Endodermal cell (in vitro differentiated cells): ENCODE results near the gene SLIT3. TPM values are rescaled to one million over a fixed set of nuclear protein-coding genes. Genes with fewer than 3 reads are reported as not detected.

ENCODE experiments used
- DNase-seq: peaks from one replicate; pipeline ENCODE4 v3.0.0-alpha.2; 2017
- H3K27ac ChIP-seq: 2 replicates; pipeline ENCODE4 v1.5.1; 2013; ENCODE audit warnings: mild to moderate bottlenecking, low read depth, low read length, moderate library complexity
- H3K27me3 ChIP-seq: 2 replicates; pipeline ENCODE4 v1.6.1; 2013; ENCODE audit warnings: mild to moderate bottlenecking, low read length, moderate library complexity; ENCODE audit not compliant: insufficient read depth, control insufficient read depth, poor library complexity, severe bottlenecking
- H3K36me3 ChIP-seq: 2 replicates; pipeline ENCODE4 v1.7.0; 2013; ENCODE audit warnings: mild to moderate bottlenecking, low read length, moderate library complexity; ENCODE audit not compliant: control insufficient read depth, insufficient read depth
- H3K4me1 ChIP-seq: one replicate; pipeline ENCODE4 v1.7.0; 2013; ENCODE audit warnings: low read length; ENCODE audit not compliant: control insufficient read depth, insufficient read depth
- H3K4me3 ChIP-seq: 2 replicates; pipeline ENCODE4 v1.5.1; 2013; ENCODE audit warnings: mild to moderate bottlenecking, low read length, moderate library complexity
- H3K9ac ChIP-seq: 2 replicates; pipeline ENCODE4 v1.6.1; 2013; ENCODE audit warnings: mild to moderate bottlenecking, low read length, moderate library complexity; ENCODE audit not compliant: poor library complexity, severe bottlenecking; ENCODE audit errors: extremely low read depth
- H3K9me3 ChIP-seq: 2 replicates; pipeline ENCODE4 v1.6.1; 2013; ENCODE audit warnings: mild to moderate bottlenecking, low read length, moderate library complexity; ENCODE audit not compliant: control insufficient read depth
- H3K27ac Mint-ChIP-seq: 2 replicates; pipeline ENCODE4 v1.8.0; 2020; ENCODE audit warnings: mixed read lengths
- H3K27me3 Mint-ChIP-seq: 2 replicates; pipeline ENCODE4 v1.8.0; 2021; ENCODE audit warnings: mild to moderate bottlenecking, mixed read lengths; ENCODE audit not compliant: insufficient read depth
- H3K36me3 Mint-ChIP-seq: 2 replicates; pipeline ENCODE4 v1.8.0; 2020; ENCODE audit warnings: low read depth, mixed read lengths
- H3K4me1 Mint-ChIP-seq: 2 replicates; pipeline ENCODE4 v1.8.0; 2020; ENCODE audit warnings: mixed read lengths
- H3K4me3 Mint-ChIP-seq: 2 replicates; pipeline ENCODE4 v1.8.0; 2020; ENCODE audit warnings: mild to moderate bottlenecking, moderate library complexity, mixed read lengths
- H3K9me3 Mint-ChIP-seq: 2 replicates; pipeline ENCODE4 v1.8.0; 2020; ENCODE audit warnings: mild to moderate bottlenecking, mixed read lengths
- WGBS, 2 experiments: methylation state at CpG; one replicate each; pipeline versions ENCODE4 v1.1.5 to v1.1.7; 2013; ENCODE audit warnings: missing lambda C conversion rate in 2 of 2, mixed read lengths in 1 of 2; ENCODE audit not compliant: insufficient coverage in 1 of 2, insufficient read length in 1 of 2; 5-methylcytosine and 5-hydroxymethylcytosine counted together
- total RNA-seq, 2 donors: library from RNA; stranded (reverse); fragmentation: NEBNext Ultra II Directional in 1 of 2; extraction: Animal tissue kit (Norgen Biotek cat#: 25700) in 1 of 2; gene quantifications; 2 replicates in 1 of 2; 3 replicates in 1 of 2; pipeline ENCODE4 v1.2.1, GENCODE V29; 2021
- TF ChIP-seq, protein P1 (sequence below): fragments of 200-600 bp; sonication (generic); conservative IDR thresholded peaks from 2 replicates; pipeline ENCODE4 v1.5.0; 2021; ENCODE audit warnings: antibody characterized with exemption, mild to moderate bottlenecking

The SLIT3 gene
- total RNA-seq, 2 donors from 2014 or later, result 2.5 to 3.4 TPM

DNA sequence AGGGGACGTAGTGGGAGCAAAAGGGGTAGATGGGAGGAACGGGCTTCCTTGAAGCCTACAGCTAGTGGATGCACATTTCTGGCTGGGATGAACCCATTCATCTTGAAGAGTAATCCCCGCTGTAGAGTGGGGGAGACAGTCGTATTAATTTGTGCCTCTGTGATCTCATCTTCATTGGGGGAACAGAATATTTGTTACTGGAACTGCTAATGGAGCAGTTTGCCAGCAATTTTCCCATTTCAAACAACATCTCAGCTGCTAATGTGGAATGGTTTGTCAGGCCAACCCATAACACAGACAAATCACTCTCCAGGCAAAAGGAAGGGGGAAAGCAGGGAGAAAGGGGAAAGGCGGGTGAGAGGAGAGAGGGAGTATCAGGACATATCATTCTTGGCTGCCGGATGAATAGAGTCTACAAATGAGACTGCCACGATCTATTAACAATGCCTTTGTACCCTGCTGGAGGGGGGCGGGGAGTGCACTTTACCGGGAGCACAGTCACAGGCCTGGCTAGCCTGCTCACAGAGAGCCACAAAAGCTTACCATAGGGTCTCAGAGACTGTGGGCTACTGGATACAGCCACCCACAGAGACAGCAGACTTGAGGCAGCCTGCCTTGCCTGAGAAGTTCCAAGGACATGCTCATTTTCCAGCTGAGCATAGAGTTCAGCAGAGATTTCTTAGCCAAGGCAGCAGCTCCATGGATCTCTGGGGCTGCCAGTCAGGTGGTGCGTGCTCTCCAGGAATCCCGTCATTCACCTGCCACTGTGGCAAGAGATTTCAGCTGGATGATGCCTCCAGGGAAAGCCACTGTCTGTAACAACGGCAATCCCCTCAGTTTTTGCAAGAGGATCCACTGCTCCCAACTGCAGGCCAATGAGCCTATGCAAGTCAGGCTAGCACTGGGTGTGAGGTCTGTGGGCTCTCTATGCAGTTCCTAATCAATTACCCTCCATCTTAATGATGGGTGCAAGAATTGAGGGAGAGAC lies 504.1 kb downstream of the SLIT3 start:
- Histone ChIP-seq H3K4me3 (no peak overlapping the region), H3K9ac (no peak overlapping the region), H3K27me3 (no peaks in the 10 kb centered on the region), H3K36me3 (no peaks in the 10 kb centered on the region), H3K27ac (peak overlapping the region; percentile 64), H3K4me1 (no peaks in the 10 kb centered on the region), H3K9me3 (no peaks in the 10 kb centered on the region)
- H3K4me3 Mint-ChIP-seq, result no peak overlapping the region
- no peak for DNase-seq
- WGBS, 2 experiments, result 83% methylated on average over 11 to 12 of the region's 12 CpGs
- TF ChIP-seq, protein P1, sequence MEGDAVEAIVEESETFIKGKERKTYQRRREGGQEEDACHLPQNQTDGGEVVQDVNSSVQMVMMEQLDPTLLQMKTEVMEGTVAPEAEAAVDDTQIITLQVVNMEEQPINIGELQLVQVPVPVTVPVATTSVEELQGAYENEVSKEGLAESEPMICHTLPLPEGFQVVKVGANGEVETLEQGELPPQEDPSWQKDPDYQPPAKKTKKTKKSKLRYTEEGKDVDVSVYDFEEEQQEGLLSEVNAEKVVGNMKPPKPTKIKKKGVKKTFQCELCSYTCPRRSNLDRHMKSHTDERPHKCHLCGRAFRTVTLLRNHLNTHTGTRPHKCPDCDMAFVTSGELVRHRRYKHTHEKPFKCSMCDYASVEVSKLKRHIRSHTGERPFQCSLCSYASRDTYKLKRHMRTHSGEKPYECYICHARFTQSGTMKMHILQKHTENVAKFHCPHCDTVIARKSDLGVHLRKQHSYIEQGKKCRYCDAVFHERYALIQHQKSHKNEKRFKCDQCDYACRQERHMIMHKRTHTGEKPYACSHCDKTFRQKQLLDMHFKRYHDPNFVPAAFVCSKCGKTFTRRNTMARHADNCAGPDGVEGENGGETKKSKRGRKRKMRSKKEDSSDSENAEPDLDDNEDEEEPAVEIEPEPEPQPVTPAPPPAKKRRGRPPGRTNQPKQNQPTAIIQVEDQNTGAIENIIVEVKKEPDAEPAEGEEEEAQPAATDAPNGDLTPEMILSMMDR, result peak; percentile 22
- H3K9me3 Mint-ChIP-seq, result no peaks in the 10 kb centered on the region
- peaks cover 14% of the 10 kb centered on the region for H3K27me3 Mint-ChIP-seq
- H3K27ac Mint-ChIP-seq, result no peak overlapping the region
- no peaks in the 10 kb centered on the region for H3K36me3 Mint-ChIP-seq
- peaks cover 4% of the 10 kb centered on the region for H3K4me1 Mint-ChIP-seq

DNA sequence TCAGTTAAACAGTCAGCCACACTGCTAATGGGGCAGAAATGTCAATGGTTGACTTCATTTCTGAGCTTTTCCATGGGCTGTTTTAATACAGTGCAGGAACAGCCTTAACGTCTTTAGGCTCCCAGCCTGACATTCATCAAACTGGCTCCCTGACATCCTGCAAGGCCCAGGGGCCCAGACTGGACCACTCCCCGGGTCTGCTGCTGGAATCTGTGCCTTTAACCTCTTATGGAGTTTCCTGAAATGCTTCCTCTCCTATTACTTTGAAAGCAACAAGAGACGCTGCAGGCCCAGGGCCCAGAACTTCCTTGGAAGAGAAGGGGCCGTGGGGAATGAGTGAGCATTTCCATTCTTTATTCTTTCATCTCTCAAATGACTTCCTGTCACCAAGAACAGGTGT lies 504.9 kb downstream of the SLIT3 start:
- no peak overlapping the region for H3K4me3 Mint-ChIP-seq
- H3K4me3 ChIP-seq, result no peak overlapping the region
- no peaks in the 10 kb centered on the region for H3K9me3 Mint-ChIP-seq
- H3K4me1 ChIP-seq, result no peaks in the 10 kb centered on the region
- H3K27ac Mint-ChIP-seq, result no peak overlapping the region
- H3K27ac ChIP-seq, result no peak overlapping the region
- peaks cover 1% of the 10 kb centered on the region for H3K4me1 Mint-ChIP-seq
- no peaks in the 10 kb centered on the region for H3K9me3 ChIP-seq
- no peaks in the 10 kb centered on the region for H3K36me3 ChIP-seq
- peaks cover 11% of the 10 kb centered on the region for H3K27me3 Mint-ChIP-seq
- DNase-seq, result no peak
- H3K27me3 ChIP-seq, result no peaks in the 10 kb centered on the region
- WGBS, 2 experiments, result 84% methylated on average over 4 of the region's 4 CpGs; no CpG with 5 or more reads in 1 of the 2 experiments
- TF ChIP-seq, protein P1, result no peak
- no peaks in the 10 kb centered on the region for H3K36me3 Mint-ChIP-seq
- H3K9ac ChIP-seq, result no peak overlapping the region

DNA sequence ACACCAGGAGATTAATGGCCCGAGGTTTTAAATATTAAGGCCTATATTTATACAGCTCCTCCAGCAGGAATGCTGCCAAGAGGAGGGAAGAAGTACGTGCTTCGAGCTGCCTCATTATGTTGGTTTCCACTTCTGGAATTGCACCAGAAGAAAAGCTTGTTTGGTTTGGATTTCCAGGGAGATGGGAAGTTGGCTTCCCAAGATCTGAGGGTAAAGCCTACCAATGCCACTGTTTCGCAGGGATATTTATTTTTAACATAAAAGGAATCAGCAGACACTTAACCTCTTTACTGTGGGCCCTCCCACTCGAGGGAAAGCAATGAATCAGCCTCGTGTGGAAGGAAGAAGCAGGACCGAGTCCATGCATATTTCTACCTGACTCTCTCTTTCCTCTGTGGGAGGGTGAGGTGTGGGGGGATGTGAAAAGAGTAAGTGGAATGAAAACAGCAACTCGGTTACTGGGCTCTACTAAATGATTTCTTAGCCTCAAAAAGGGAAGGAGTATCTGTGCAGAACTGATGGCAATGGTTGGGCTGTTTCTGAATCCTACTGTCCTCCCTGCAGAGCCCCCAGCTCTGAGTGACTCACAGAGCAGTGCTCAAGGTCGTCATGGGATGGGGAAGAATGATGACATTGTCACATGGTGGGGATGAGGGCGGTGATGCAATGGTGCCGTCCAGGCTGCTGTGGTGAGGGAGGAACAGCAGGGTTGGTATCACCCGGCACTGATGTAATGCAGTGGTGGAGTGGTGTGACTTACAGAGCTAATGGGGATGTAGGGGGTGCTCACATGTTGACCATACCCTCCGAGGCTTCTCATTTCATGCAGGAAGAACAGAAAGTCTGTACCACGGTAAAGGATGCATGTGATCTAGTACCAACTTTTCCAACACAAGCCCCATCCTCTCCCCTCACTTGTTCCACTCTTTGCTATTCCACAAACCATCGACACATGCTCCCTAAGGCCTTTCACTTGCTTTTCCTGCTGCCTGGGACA lies 506.8 kb downstream of the SLIT3 start:
- H3K4me3 ChIP-seq, result no peak overlapping the region
- TF ChIP-seq, protein P1, result no peak
- H3K9me3 ChIP-seq, result no peaks in the 10 kb centered on the region
- Mint-ChIP-seq H3K4me1 (peaks cover 5% of the 10 kb centered on the region), H3K27ac (no peak overlapping the region), H3K36me3 (no peaks in the 10 kb centered on the region), H3K27me3 (peaks cover 11% of the 10 kb centered on the region), H3K9me3 (no peaks in the 10 kb centered on the region), H3K4me3 (no peak overlapping the region)
- no peak overlapping the region for H3K9ac ChIP-seq
- 90 to 91% methylated on average over 10 to 15 of the region's 15 CpGs for WGBS, 2 experiments
- no peak overlapping the region for H3K27ac ChIP-seq
- no peaks in the 10 kb centered on the region for H3K36me3 ChIP-seq
- no peak for DNase-seq
- peaks cover 8% of the 10 kb centered on the region for H3K27me3 ChIP-seq
- no peaks in the 10 kb centered on the region for H3K4me1 ChIP-seq
